ENCODE measurements around the gene DSC1. TPM values are rescaled to one million over a fixed set of nuclear protein-coding genes. Genes with fewer than 3 reads are reported as not detected.

The DSC1 gene
- total RNA-seq, 2 donors from 2014 or later: not detected

DNA sequence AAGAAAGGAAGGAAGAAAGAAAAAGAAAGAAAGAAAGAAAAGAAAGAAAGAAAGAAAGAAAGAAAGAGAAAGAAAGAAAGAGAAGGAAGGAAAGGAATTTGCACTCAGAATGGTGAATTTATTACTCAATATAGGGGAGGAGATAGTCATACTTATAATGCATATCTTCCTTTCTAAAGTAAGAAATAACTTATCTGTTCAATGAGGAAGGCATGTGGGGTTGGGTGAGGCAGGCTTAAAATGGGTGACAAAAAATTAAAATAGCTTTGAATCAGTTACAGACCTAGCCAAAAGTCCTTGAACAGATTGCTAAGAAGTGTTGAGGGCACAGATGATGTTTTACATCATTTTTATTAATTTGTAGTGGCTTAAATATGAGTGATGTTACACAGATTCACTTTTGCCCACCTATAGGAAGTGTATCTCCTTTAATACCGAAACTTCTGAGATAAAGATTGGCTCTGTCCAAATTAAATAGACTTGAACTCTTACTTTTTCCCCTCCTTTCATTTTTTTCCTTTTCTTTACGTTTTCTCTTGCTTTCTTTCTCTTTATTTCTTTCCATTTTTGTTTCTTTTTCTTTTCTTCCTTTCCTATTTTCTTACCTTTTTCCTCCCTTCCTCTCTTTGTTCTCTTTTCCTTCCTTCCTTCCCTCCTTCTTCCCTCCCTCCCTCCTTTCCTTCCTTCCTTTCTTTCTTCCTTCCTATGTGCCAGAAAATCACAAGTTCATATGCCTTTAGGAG, 45.6 kb downstream of the DSC1 start:
- intact Hi-C loops (cut with DNase I): no loop called here
- no peak for DNase-seq (ENCODE audit: low spot score)

DNA sequence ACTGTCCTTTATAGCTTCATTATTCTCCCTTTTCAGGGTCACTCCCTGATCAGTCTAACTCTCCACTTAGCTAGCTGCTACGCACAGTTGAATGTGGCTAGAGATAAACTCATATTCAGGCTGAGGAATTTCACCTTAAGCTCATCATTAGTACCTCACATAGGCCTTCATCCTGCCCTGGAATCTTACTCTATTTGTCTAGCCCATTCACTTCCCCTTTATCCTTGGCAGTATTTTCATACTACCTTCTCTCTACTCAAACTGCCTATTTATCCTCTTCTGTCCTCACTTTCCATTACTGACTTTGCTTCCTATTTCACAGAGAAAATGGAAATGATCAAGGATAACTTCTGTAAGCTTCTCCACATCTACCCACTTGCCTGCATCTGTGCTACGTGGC, 49.9 kb downstream of the DSC1 start:
- no peak for DNase-seq (ENCODE audit: low spot score)
- intact Hi-C loops (cut with DNase I): no loop called here

DNA sequence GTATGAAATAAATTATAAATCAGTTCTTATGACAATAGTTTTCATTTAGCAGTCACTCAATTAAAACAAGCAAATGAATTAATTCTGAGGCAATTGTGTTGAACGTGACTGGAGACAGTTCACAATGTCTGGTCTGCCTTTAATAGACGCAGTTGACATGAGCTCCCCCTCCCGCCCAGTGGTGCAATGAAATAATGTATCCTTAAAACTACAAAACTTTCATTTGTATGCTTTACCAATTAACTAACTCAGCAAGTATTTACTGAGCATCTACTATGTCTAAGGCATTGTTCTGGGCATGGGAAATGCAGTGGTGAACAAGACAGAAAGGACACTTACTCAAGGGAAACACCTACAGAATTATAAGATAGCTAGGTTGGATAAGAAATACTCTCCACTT, 56.9 kb downstream of the DSC1 start:
- intact Hi-C loops (cut with DNase I): no loop called here
- DNase-seq (ENCODE audit: low spot score): no peak

DNA sequence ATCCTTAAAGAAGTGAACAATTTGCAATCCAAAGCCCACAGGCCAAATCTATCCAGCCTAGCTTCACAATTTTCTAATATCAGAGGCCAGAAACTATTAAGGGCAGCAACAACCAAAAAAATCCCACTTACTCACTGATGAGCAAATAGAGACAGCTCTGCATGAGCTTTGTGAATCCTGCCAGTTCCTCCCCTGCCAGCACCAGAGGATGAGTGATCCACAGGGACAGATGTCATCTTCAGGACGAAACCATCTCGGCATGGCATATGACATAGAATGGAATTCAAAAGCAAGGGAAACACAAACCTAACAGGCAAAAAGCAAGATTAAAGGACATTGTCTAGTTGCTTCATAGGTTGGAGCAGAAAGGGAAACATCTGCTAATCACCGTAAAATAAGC, 58.2 kb downstream of the DSC1 start:
- intact Hi-C loops (cut with DNase I): no loop called here
- DNase-seq (ENCODE audit: low spot score): no peak

DNA sequence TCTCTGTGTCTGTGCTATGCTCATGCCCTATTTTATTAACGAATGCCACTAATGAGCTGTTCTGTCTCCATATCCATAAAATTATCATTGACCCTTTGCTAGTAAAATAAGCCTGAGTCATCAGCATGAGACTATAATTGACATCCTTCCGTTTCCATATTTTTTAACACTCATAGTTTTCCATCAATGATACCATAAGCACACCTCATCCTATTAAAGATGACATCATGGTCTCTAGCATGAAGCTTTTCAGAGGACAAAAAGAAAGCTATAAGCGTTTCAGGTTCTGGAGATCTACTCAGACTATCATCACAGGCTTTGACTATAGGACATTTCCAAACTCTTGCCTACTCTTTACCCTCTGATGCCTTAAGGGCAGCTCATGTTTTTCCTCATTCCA, 59.2 kb downstream of the DSC1 start:
- DNase-seq (ENCODE audit: low spot score): no peak
- intact Hi-C loops (cut with DNase I): no loop called here

DNA sequence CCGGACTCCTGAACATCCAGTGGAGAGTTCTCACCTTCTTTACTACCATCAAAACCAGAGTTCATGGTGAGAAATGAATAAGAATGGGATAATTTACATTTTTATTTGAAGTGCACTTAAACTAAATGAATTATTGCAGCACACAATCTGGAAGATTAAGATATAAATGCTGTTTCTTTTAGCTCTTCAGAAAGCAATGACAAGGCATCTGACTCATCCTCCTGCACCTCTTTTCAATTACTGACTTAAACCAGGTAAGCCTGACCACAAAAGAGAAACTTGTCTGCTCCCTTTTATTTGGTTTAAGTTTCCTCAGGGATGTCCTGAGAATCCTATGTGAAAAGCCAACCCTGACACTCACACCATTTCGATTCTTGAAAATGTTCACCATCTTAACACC, 59.7 kb downstream of the DSC1 start:
- no peak for DNase-seq (ENCODE audit: low spot score)
- intact Hi-C loops (cut with DNase I): no loop called here

DNA sequence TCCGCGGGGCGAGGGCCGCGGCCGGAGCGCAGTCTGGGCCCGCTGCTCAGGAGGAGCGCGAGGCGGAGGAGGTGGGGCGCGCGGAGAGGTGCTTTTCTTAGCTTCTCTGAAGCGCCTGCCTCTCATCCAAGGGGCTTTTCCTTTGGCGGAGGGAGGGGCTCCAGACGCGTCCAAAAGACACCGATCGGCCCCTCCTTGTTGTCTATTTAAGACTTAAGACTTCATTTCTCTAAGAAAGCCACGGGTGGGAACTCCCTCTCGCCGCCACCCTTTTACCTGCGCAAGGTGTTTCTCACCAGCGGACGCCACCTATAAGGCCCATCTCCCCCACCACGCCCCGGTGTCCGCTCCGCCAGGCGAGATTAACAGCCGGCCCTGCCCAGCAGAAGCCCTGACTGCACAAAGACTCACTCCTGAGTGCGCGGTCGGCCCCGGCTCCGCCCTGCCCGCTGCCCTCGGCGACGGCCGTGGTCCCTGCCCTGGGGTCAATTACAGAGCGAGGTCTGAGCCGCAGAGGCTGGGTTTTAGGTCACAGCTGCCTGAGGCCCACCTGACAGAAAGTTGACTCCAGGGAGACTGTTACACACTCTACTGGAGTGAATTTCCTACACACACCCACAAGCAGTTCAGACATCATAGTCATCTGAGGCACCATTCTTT, 60.5 kb downstream of the DSC1 start, which contains the start of gene DSC2:
Gene DSC2 (minus strand): TSS at position 397 of the 660 bp plus-strand sequence. CDS start 450 bp downstream, outside the sequence.
- intact Hi-C loops (cut with DNase I): no loop called here
- DNase-seq (ENCODE audit: low spot score): peak; percentile 85

DNA sequence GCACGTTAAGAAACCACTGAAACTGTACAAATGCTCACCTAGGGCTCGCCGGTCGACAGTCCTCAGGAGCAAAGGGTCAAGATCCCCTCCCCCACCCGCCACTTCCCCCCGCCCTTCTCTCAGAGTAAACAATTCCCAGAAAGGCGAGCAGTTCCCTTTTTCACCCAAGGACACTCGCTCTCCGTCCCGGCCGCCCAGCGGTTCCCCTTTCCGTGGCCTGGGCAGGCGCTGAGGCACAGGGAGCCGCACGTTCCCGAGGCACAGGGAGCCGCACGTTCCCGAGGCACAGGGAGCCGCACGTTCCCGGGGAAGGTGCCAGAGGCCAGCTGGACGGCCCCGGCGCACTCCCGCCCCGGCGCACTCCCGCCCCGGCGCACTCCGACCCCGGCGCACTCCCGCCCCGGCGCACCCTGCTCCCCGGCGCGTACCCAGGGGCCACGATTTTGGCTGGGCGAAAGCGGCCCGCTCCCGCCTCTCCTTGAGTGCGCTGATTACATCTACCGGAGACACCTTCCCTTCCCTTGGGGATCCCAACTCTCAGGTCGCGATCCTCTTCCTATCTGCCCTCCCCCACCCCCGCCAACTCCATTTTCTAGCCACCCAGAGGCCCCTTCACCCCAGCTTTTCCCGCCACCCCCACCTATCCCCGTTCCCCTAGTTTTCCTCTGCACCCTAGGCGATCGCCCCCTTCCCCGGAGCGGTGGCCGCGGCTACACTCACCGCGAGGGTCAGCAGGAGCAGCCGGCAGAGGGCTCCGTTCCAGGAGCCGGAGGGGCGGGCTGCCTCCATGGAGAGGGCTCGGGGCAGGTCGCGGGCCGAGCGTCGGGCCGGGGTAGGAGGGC, 61.3 kb downstream of the DSC1 start:
- peak; percentile 93 for DNase-seq (ENCODE audit: low spot score)
- intact Hi-C loops (cut with DNase I): no loop called here

DNA sequence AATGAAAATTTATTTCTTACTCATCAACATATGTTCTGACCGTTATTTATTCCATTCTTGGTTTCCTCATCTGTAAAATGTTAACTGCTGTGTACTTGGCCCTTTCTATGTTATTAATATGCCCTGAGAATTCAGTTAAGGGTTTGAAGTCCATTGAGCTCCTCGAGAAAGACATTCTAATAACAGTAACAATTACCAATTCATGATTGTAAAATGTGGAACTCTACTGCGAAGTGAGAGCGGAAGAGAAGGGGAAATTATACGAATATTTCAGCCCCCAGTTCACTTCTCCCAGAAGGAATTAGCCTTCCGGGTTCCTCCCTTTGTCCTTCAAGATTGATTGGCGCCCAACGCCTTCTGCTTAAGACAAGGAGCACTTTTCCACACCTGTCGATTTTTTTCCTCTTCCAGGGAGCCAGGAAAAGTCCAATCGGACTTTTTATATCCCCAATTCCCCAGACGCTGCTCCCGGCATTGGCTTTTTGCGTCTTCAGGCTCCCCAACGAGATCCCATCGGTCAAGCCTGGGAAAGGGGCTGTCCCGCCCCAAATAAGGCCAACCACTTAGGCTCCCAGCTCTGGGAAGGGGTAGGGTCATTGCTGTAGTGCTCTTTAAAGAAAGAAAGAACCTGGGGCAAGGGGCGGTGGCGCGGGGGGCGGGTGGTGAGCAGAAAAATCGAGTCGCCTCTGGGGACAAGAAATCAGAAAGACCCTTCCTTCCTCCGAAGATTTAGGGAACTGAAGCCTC, 62.0 kb downstream of the DSC1 start:
- DNase-seq (ENCODE audit: low spot score): peak; percentile 78
- intact Hi-C loops (cut with DNase I): no loop called here

DNA sequence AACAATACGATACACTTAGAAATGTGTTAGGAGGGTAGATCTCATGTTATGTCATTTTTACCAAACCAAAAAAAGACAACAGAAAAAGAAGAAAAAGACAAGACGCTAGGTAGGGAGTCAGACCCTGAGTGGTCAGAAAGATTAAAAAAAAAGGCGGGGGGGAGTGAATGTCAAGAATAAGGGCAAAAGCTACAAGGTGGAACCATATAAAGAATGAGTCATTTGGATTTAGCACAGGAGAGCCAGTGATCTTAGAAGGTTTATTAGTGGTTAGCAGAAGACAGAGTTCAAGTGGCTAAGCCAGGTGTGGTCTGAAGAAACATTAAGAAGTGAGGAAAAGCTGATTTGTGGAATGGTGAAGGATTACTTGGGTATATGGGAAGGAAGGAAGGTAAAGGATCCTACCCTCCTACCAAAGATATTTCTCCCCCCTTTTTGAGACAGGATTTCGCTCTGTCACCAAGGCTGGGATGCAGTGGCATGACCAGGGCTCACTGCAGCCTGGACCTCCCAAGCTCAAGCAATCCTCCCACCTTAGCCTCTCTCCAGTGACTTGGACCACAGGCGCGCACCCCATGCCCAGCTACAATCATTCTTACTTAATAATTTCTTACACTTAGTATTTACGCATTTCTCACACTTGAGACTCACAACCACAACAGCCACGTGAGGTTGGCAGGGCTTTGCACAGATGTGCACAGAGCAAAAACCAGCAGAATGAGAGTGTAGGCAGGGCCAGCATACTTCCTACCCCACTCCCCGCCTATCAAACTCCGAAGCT, 63.0 kb downstream of the DSC1 start:
- DNase-seq (ENCODE audit: low spot score): peak; percentile 60
- intact Hi-C loops (cut with DNase I): no loop called here

DNA sequence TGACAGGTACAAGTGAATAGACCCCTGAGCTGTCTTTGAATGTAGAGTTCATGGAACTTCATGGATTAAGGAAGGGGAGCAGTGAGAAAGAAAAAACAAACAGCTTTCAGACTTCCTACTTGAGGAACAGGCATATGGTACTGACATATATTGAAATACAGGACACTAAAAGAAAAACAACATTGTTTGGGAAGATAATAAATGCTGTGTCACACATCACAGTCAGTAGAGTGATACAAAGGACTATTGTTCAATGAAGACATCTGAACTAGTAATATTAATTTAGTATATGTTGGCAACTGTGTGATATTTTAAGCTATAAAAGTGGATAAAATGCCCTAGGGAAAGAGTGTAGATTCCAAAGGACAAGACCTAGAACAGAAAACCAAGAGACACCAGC, 63.8 kb downstream of the DSC1 start:
- intact Hi-C loops (cut with DNase I): no loop called here
- no peak for DNase-seq (ENCODE audit: low spot score)

DNA sequence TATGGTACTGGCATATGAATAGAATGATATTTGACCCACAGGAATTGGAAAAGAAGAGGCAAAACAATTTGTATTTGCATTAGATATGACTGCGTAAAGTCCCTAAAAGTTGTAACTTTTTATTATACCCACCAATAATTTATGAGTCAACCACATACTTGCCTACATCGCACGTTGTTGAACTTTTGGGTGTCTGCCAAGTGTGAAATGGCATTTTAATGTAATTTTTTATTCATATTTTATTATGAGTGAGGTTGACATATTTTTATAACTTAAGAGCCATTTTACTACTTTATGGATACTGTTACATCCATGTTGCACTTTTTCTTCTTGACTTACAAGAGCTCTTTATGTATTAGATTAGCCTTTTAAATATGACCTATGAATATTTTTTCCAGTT, 65.0 kb downstream of the DSC1 start:
- intact Hi-C loops (cut with DNase I): no loop called here

DNA sequence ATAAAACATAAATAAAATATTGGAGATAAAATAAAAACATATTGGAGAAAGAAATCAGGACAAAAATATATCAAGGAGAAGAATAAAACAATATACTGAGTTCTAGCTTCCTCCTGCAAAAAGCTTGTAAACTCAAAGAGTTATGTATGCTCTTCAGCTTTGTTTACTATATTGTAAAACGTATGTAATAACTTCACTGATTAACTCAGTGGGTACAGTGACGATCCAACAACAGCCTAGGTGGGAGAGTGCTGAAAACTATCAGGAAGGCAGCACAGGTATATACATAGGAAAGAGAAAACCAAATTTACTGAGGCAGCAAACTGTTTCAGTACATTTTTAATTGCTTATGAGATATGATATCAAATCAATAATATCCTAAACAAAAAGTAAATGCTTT, 68.8 kb downstream of the DSC1 start:
- no peak for DNase-seq (ENCODE audit: low spot score)
- intact Hi-C loops (cut with DNase I): no loop called here

More for the DNA sequence above, 65.0 kb downstream of the DSC1 start:
- DNase-seq (ENCODE audit: low spot score): no peak

DNA sequence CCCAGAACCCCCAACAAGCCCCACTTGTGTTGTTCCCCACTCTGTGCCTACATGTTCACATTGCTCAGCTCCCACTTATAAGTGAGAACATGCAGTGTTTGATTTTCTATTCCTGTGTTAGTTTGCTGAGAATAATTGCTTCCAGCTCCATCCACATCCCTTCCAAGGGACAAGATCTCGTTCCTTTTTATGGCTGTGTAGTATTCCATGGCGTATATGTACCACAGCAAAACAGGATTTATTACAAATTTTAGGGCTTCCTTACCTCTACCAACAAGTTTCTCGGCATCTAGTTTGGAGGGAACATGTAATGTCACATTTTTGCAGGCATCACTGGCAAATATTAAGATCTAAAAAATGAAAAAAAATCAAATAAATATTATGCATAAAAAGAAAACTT, 69.4 kb downstream of the DSC1 start:
- intact Hi-C loops (cut with DNase I): no loop called here
- no peak for DNase-seq (ENCODE audit: low spot score)

DNA sequence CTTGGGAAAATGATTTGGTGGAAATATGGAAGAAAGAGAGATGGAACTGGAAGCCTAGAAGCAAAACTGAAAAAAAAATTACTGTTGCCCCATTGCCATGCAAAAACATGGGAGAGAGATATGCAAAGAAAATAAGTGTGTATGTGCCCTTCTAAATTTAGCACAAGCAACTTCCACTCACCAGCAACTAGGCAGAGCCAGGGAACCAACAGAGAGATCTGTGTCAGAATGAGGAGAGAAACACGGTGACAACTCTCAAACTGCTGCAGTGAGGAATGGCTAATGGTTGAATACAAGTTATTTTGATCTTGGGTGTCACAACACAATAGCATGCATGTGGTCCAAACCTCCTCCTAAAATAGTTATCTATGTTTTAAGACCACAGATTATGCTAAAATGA, 71.3 kb downstream of the DSC1 start:
- intact Hi-C loops (cut with DNase I): no loop called here
- no peak for DNase-seq (ENCODE audit: low spot score)

DNA sequence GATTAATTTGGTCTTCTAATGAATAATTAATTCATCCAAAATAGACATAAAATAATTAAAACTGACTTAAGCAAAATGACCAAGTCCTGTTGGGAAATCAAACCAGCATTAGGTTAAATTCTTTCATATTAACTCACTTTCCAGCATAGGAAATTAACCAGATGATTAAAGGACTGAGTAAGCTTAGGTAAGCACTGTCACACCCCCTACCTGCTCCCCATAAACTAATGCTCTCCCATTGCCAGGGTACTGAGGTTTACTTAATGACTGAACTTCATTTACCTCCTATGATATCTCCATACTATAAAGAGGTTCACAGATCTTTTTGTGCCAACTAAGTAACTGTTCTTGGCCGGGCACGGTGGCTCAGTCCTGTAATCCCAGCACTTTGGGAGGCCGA, 74.1 kb downstream of the DSC1 start:
- DNase-seq (ENCODE audit: low spot score): no peak
- intact Hi-C loops (cut with DNase I): no loop called here

DNA sequence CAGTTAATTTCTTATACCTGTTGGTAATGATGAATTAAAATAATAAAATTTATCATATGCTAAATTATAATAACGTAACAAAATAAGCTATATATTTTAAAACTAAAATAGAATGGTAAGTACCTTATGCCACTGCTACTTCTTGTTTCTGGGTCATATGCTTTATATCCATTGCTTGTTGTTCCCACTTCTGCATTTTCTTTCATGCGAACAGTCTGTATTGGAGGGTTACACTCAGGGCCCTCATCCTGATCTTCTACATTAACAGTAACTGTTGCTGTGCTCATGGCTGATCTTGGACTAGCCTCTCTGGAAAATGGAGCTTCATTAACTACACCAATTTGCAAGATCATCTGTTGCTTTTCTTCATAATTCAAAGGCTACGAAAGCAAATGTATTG, 82.7 kb downstream of the DSC1 start:
- no peak for DNase-seq (ENCODE audit: low spot score)
- intact Hi-C loops (cut with DNase I): no loop called here
